Stimulated activated CD4-positive, alpha-beta T cell treated with anti-CD3 and anti-CD28 coated beads, TNF-alpha, amount 100 ng/mL, for 48 hours (primary cell): Measurements from ENCODE around the gene SLC22A2.

Experiments
- DNase-seq, 3 donors: peaks; one replicate each; pipeline ENCODE4 v3.0.0-alpha.2; 2020; ENCODE audit warnings: low read depth in 3 of 3

SLC22A2 gene

DNA sequence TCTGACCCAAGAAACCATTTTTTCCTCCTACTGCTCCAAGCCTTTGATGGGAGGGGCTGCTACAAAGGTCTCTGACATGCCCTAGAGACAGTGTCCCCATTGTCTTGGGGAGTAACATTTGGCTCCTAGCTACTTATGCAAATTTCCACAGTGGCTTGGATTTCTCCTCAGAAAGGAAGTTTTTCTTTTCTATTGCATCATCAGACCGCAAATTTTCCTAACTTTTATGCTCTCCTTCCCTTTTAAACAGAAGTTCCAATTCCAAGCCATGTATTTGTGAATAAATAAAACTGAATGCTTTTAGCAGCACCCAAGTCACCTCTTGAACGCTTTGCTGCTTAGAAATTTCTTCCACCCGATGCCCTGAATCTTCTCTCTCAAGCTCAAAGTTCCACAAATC is 51.0 kb downstream of the SLC22A2 start:
- DNase-seq: no peak

DNA sequence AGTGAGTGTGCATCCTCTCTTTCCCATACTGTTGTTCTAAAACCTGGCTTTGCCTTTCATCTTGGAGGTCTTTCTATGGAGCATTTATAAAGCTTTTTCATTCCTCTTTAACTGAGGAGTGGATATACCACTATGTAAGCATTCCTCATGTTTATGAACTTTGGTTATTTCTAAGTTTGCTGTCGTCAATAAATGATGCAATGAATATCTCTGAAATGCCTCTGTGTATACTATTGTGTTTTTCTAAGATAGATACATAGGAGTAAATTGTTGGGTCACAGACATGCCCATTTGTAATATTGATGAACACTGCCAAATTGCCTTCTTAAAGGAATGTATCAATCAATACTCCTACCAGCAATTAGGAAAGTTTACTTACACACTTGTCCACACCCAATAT is 53.9 kb downstream of the SLC22A2 start:
- DNase-seq: no peak

DNA sequence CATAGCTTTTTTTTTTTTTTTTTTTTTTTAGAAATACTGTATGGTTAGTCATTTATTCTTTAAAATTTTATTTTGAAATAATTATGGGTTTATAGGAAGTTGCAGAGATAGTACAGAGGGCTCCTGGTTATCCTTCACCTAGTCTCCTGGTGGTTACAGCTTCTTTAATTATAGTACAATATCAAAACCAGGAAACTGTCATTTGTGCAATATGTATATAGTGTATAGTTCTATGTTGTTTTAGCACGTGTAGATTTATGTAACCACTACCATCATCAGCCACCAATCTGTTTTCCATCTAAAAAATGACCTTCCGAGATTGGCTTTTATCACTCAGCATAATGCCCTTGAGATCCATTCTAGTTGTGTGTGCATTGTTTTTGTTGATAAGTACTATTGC is 54.7 kb downstream of the SLC22A2 start:
- DNase-seq: no peak

DNA sequence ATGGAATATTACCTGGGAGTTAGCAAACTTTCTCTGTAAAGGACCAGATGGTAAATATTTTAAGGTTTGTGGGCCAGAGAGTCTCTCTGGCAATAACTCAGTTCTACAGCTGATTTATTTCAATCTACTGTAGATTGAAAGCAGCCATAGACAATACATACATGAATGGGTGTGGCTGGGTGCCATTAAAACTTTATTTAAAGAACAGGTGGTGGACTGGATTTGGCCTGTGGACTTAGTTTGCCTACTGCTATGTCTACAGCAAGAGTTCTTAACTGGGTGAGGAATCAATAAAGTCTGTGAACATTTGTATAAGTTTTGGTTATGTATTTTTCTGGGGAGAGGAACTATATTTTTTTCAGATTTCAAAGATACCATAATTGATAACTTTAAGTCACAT is 55.1 kb downstream of the SLC22A2 start:
- no peak for DNase-seq

DNA sequence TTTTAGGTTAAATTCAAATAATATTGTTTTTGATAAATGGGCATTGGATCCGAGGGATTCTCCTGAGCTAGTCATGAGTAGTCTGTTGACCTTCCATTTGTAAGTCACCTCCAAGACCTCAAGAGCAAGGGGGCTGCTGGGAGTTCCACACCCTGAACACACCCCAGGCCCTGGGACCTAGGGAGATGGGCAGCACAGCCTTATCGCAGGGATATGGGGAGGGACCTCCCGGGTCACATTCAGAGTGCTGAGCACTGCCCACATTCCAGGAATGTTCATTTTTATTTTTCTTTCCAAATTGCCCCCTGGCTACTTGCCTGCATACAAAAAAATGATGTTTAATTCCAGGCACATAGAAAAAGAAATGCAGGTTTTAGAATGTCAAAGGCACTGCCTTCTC is 55.5 kb downstream of the SLC22A2 start:
- DNase-seq: no peak

DNA sequence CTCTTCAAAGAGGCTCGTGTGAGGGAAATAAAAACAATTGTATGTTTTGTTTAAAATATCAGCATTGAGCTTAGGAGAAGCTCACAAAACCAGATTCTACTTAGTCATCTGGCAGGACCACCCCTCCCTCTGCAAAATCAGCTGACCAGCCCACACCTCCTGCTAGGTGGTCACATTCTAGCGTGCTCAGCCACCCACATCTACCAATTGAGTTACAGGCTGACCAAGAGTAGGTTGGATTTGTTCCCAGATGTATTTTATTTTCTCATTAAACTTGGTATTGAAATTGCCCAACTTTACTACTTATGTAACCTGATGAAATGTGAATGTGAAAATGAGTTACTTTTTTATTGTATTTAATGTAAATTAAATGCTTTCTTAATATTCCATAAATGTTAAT is 56.2 kb downstream of the SLC22A2 start:
- DNase-seq: no peak

DNA sequence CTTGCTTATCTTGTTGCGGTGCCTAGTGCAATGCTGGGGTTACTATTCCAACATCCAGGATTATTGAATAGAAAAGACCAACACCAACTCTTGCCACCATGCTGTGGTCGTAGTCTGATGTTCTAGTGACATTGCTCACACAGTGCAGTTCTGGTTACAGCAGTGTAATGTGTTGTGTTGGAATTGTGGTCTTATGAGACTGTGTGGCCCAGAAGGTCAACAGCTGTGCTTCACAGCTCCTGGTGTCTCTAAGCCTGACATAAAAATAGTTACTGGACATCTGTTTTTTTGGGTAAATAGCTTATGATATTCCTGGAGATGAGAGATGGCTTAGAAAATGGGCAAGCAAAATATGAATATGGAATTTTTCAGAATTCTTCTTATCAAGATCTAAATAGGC is 57.6 kb downstream of the SLC22A2 start:
- no peak for DNase-seq

DNA sequence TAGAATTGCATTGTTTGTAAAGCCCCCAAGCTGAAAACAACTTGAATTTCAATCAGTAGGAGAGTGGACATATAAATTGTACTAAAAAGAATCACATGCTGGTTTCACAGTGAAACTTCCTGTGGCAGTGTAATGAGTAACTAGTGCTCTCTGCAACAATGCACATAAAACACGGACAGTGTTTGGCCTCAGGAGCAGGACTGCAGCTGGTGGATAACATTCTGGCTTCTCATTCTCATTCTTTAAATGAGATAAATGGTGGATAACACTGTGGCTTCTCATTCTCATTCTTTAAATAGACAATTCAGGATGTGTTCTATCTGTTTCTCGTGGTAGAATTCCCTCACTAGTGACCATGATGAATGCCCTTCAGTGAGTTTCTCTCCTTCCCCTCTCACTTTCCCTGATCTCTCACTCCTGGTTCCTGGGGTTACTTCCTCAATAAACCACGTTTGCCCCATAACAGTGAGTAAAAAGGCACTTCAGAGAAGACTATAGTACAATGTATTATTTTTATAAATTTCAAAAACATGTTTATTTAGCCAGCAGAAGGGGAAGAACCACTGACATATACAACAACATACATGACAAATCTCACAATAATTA is 59.9 kb downstream of the SLC22A2 start:
- DNase-seq: no peak

DNA sequence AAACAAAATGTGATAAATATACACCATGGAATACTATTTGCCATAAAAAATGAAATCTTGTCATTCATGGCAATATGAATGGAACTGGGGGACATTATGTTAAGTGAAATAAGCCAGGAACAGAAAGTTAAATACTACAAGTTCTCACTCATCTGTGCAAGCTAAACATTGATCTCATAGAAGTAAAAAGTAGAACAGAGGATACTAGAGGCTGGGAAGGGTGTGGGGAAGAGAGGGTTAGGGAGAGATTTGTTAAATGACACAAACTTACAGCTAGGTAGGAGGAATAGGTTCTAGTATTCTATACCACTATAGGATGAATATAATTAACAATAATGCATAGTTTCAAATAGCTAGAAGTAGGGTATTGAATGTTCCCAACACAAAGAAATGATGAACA is 61.0 kb downstream of the SLC22A2 start:
- no peak for DNase-seq

DNA sequence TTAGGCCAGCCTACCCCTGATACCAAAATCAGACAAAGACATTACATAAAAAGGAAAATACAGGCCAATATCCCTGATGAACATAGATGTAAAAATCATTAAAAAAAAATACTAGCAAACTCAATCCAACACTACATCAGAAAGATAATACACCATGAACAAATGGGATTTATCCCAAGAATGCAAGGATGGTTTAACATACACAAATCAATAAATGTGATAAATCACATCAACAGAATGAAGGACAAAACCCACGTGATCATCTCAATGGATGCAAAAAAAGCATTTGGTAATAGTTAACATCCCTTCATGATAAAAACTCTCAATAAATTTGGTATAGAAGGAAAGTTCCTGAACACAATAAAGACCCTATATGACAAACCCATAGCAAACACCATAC is 63.8 kb downstream of the SLC22A2 start:
- DNase-seq: no peak

DNA sequence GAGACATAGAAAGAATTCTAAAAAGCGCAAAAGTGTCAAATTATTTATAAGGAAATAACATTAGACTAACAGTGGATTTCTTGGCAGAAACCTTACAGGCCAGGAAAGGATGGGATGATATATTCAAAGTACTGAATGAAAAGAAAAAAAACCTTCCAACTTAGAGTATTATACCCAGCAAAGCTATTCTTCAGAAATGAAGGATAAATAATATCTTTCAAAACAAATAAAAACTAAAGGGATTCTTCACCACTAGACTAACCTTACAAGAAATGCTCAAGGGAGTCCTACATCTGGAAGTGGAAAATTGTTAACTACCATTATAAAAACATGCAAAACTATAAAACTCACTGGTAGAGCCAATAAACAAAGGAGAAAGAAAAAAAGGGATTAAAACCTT is 65.8 kb downstream of the SLC22A2 start:
- DNase-seq: no peak

DNA sequence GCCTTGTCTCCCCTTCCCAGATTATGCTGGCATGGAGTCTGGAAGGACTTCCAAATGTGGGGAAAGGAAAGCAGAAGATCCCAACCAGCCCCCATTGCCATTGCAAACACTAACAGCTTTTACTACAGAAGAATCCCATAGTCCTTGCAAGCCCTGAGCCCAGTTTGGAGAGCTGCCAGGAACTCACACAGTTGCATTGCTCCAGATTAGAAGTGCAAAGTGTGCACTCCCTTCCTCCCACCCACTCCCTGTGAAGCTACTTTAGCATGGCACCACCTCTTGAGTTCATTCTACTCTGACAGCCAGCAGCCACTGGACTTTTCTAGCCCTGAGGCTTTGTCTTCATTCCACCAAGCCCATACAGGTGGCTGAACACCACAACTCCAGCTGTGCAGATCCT is 67.6 kb downstream of the SLC22A2 start:
- no peak for DNase-seq

DNA sequence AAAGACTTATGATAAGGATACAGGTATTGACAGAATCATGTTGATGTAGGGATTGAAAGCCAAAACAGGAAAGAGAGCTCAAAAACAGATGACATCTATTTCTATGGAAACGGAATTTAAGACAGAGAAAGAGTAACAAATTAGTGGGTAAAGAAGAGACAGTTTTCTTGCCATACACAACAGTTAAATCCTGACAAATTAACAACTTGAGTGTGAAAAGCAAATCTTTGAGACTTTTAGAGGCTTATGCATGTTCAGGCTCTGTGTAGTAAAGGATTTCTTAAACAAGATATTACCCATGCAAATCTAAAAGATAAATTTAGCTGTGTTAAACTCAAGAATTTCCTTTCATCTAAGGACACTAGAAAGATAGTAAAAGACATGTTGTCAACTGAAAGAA is 68.5 kb downstream of the SLC22A2 start:
- DNase-seq: no peak

DNA sequence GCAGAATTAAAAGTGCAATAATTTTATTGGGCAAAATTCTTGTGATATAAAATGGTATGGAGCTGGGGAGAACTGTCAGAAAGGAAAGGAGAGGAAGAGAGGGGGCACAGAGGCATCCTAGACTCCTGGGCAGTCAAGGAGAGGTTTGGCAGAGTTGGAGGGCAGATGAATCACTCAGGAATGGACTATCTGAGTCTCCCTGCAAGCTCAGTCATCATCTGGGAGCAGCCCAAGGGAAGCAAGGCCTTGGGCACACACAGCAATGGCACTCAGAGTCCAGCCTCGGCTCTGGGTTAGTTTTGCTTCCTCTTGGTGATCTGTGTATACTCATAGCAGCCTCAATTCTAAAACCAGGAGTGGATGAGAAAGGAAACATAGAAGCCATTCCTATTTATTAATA is 69.8 kb downstream of the SLC22A2 start:
- no peak for DNase-seq

DNA sequence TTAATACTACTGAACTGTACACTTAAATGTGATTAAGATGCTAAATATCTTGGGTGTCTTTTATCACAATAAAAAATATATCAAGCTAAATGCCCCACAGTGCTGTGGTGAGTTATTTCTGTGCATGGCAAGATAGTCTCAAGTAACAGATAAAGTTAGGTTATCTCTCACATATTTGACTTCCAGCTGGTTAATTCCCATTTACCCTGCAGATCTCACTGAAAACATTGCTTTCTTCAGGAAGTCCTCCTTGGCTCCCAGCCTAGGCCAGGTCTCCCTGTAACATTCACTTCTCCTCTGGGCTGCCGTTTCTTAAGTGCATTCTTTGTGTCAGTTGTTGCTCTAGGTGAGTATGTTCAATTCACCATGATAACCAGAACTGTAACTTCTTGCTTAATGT is 77.9 kb downstream of the SLC22A2 start:
- no peak for DNase-seq

DNA sequence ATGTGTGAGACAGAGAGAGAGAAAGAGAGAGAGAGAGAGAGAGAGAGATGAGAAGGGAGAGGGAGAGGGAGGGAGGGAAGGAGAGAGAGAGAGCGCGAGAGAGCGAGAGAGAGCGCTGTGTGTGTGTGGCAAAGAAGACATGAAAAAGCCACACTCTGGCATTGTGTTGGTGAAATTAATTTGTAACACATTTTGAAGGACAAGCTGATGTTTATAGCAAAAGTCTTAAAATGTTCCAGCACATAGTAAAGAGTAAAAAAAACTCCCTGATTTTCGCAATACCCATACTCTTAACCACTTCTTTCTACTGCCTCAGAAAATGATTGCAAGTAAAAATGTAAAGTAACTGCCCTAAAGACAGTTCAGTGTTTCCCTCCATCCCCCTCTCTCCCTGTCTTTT is 80.3 kb downstream of the SLC22A2 start:
- no peak for DNase-seq

DNA sequence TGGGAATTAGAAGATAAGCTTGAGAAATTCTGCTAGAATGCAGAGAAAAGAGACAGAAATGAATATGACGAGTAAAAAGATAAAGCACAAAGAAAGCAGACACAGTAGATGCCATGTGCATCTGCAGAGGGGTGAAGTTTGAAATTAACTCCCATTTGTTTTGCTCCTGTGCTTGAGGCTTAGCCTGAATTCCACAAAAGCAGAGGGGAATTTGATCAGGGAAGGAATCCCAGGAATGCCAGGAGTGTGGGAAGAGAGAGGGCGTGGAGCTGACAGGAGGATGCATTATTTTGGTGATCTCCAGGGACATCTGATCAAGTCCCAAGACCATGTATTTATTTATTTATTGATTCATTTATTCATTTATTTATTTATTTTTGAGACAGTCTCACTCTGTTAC is 81.4 kb downstream of the SLC22A2 start:
- no peak for DNase-seq

DNA sequence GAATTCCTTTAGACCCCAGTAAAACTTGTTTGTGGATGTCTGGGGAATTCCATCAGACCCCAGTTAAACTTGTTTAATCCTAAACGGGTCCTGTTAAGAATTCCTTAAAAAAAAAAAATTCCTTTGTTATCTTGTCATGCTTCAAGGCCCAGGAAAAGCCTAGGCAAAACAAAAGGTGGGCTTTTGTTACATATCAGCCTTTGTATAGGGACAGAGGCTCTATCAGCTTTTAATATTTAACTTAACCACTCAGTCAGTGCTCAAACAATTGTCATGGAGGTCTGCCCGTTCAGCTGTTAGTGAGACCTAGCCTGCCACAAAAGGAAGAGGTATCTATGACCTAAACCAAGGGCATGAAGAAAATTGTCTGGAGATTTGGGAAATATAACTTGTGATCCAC is 83.9 kb downstream of the SLC22A2 start:
- DNase-seq: no peak

DNA sequence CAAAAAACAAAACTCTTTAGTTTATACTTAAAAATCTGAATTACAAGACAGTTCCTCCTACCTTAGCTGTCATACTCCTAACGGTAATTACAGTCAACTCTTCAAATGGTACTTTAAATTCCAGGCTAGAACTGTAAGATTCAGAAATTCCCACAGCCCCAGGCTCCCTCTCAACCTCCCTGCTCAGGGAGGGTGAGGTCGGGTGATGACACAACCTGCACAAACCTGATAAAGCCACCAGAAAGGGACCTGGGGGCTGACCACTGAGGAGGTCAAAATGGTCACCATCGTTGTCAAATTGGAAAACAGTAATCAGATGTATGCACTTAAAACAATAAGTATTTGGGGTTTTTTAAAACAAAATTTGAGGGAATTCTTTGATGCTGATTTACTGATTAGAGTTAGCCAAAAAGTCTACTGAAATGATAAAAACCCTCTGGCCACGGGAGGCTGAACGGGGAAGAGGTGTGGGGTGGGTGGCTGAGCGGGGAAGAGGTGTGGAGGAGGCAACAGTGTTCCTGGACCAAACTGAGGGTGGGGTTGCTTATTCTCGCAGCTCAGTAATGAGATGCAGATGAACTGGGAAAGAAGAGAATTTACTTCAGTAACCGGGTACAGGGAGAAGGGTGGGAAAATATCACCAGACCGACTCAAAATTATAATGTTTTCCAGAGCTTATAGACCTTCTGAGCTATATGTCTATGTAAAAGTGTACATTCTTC is 84.7 kb downstream of the SLC22A2 start:
- no peak for DNase-seq

DNA sequence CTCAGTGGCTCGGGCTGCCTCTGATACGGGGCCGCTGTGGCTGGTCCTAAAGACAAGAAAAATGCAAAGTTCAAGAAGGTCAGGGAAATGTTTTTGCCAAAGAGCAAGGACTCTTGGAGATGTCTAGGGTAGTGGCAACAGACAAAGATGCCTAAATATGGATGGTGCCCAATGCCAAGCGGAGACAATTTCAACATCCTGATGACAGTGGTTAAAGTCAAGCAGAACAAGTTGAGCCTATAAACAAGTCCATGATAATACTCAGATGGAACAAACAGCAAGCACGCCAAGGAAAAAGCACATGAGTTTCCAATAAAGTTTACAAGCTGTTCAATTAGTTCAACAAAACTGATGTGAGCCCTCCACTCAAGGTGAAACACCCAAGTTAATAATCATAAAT is 85.9 kb downstream of the SLC22A2 start:
- DNase-seq: no peak

DNA sequence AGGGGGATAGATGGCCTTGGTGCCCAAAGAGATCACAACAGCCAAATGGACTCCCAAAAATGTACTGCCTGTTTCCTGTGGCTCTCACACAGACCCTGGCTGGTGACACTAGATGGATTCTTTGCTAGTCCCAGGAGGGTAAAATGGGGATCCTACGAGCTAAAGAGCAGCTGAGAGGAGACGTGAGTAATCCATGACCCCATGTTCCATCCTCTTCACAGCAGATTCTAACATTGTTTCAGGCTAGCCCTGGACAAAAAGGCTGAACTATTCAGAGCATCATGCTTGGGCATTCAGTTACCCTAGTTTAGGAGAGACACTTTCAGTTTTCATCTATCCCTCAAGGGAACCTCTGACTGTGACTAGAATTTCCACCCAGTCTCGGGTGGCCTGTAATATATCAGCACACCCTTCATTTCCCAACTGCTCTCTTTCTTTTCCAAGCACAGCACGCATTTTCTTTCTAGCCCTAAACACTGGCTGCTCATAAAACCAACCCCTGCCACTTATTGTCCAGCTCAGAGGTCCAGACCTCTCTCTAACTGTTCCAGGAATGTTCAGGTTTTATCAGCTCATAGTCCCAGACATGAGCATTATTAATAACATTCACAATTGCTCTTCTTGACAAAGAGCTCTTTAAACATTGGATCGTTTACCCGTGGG is 88.5 kb downstream of the SLC22A2 start:
- no peak for DNase-seq

DNA sequence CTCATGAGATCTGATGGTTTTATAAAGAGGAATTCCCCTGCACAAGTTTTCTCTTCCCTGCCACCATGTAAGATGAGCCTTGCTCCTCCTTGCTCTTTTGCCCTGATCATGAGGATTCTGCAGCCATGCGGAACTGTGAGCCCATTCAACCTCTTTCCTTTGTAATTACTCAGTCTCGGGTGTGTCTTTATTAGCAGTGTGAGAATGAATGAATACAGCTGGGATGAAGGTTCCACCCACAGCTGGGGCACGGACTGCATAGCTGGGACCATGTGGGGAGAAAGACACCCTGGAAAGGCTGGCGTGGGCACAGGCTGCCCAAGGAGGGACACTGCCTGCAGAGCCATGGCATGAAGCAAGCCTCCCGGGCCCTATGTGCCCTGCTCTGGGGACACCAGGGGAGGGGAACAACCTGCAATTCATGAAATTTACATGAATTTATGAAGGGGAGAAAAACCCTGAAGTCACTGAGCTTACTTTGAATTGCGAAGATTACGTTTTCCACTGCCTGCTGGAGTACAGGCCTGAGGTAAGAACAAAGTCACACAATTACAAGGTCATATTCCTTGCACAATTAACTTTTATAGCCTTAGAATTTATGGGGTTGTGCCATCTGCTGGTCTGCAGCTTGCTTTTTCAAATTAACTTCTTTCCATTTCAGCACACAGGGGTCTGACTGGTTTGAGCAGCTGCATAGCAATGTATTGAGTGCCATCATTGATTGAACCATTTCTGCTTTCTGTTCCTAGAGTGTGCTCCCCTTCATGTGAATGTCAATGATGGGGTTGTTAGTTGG is 90.8 kb downstream of the SLC22A2 start:
- no peak for DNase-seq
